GM19395 (cell line): ENCODE results near the gene LYZL2.
"Not testable (repeated sequence)": the region's sequence is repeated elsewhere in the genome, so short reads cannot be mapped to it uniquely, and the experiment has no call there.

ENCODE experiments used
- ATAC-seq: cut with Tn5 transposase; IDR thresholded peaks from one replicate; pipeline ENCODE4 v1.9.1; 2021; ENCODE audit warnings: mild to moderate bottlenecking, moderate library complexity; ENCODE audit not compliant: unreplicated experiment

LYZL2 gene

DNA sequence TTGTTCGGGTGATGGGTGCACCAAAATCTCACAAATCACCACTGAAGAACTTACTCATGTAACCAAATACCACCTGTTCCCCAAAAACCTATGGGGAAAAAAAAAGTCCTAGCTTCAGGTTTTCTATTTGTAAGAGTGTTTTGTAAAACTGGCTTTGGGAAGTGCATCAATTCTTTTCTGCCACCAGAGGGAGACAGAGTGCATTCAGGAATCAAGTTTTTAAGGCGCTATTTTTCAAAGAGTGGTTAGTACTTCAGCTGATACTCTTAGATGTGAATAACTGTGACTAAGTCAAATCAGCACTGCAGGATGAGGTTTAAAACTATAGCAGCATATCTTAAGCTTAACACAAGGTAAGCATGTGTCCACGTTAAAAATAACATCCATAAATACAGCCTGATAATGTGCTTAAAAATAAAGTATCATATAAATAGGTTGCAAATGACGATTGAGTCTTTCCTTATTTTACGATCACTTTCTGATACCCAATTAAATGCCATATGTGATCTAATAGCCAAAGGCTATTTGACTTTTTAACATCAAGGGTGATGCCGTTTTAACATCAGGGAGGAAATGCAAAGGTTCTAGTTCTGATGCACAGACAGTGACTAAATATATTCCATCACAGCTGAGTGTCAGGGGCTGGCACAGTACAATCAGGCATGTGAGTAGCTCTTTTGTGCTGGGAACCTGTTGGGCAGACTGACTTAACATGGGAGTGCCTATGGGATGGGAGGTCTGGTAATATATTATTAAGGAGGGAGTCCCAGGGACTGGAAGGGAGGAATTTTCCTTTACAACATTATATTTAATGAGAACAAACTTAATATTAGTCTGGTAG, 10.6 kb upstream of the LYZL2 start:
- ATAC-seq, result no peak

DNA sequence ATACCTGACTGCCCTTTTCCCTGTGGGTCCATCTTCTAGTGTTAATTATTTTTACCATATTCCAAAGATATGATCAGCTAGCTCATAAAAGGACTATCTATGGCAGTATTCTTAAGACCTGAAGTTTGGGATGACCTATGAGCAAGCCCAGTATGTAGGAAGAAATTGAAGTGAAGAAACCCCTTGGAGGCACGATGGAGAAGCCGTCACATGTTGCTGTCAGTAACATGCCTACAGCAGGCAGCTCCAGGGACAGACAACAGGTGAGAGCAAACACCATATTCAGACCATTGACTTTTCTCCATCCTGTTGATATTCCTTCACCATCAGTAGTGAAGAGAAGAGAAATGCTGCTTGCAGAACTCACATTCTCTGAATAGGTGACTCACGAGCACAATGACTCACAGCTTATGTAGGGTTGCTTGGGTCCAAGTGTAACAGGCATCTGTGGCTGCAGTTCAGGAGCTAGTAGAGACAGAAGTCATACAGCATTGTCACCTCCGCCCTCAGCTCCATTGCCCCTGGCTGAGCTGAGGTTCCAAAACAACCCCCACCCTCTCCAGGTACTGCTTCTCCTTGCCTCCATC, 8.4 kb upstream of the LYZL2 start:
- no peak for ATAC-seq

DNA sequence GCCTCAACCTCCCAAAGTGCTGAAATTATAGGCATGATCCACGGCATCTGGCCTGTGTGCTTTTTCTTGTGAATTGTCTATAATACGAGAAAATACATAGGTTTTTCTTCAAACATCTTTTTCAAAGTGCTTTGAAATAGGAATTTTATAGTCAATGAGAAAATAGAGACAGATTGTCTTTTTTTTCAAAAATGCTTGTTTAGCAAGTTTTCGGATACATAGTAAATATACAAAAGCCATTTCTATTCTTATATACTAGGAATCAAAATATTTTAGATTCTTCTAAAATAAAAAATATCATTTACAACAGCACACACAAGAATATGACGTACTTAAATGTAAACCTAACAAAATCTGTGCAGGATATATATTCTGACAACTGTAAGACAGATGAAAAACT, 1.6 kb upstream of the LYZL2 start:
- ATAC-seq, result no peak

DNA sequence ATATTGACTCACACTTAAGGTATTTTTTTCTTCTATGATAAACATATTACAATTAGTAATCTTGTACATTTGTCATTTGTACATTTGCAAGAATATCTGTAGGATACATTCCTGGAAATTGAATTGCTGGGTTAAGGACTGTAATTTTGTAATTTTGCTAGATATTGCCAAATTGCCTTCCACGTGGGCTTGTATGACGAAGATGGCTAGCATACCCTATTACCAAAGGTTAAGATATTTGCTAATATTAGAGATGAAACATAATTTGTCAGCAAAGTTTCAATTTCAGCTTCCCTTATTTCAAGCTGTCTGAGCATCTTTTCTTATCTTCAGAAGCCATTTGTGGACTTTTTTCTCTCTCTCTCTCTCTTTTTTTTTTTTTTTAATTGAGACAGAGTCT, 1.0 kb upstream of the LYZL2 start:
- ATAC-seq, result no peak

DNA sequence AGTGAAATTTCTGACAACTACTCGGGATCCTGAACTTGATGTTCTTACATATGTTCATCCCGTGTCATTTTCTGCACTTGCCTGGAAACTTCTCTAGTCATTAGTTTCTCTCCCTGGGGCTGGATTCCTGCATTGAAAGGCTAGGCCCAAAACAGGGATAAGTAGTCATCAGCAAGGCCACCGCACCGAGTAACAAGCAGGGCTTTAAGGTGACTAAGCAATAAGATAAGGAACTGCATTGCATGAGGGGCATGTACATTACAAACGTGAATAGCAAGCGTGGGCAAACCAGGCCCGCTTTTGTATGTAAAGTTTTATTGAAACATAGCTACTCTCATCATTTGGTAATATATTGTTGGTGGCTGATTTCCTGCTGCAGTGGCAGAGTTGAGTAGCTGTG, 977 bp downstream of the LYZL2 start:
- ATAC-seq, result not testable (repeated sequence)

DNA sequence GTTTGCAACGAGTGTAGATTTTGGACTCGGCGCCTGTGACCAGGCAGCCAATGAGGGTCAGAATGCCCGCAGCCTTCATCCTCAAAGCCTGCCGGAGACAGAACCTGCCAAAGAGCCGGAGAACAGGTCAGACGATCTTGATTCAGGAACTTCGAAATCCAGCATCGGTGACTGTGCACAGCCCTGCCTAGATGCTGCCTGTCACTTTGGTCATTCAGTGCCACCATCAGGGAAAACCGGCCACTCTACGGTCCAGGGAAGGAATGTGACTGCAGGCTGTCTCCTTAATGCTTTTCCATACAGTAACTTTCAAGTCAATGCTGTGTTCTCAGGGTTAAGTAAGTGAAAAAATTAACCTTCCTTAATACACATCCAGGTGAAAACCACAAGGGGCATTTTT, 2.7 kb downstream of the LYZL2 start:
- ATAC-seq, result not testable (repeated sequence)

DNA sequence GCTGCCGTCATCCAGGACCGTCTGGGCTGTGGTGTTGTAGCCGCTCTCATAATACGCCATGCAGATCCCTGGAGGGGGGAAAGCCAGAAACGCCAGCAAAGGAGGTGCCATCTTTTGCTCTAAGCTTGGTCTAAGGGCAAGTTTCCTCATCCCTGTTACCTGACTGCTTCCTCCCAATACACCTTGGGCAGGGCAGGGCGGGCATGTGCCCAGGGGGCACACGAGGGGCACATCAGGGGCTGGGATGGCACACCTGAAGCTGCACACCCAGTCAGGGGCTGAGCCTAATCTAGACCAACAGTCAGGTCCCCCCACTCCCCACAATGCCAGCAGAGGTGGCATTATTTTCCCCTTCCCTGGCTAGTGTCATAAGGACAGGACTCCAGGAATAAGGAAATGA, 3.4 kb downstream of the LYZL2 start:
- ATAC-seq, result not testable (repeated sequence)

DNA sequence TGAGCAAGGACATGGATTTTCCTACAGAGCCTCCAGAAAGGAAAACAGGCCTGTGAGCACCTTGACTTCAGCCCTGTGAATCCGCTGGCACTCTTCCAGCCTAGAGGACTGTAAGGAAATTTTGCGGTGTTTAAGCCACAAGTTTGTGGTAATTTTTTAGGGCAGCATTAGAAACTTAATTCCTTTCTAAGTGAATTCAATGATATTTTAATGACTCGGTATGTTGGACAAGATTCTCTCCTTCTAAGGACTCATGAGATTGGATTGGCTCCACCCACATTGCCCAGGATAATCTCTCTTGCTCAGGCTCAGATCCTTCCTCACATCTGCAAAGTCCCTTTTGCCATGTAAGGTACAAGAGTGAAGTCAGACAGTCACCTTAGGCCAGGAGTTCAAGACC, 4.5 kb downstream of the LYZL2 start:
- ATAC-seq, result no peak

DNA sequence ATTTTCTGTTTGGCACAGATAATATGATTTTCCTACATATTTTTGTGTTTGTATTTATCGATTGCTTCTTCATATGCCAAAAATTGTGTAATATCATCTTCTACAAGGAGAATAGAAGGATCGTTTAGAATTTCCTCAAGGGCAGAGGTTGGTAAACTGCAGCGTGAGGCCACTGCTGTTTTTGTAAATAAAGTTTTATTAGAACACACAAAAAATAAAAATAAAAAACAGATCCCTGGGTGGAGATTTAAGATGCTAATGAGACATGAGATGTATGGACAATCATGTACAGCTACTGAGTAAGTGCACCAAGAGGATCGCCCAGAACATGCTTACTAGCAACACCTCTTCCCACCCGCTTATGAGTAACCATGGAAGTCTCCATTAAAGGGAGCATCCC, 9.6 kb downstream of the LYZL2 start:
- no peak for ATAC-seq

DNA sequence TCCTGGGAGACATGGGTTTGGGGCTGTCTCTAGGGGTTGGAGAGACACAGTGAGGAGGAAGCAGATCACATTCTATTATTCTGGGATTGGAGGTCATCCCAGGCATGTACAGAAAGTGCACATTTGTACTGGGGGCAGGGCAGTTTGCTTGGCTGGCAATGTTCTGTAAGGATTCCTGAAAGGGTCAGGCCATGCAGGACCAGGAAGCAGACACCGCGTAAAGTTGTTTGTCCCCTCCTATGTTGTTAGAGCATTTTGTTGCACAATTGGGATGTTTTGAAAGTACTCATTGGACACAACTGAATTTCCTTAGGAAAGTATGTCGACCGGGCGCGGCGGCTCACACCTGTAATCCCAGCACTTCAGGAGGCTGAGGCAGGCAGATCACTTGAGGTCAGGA, 12.5 kb downstream of the LYZL2 start:
- no peak for ATAC-seq

DNA sequence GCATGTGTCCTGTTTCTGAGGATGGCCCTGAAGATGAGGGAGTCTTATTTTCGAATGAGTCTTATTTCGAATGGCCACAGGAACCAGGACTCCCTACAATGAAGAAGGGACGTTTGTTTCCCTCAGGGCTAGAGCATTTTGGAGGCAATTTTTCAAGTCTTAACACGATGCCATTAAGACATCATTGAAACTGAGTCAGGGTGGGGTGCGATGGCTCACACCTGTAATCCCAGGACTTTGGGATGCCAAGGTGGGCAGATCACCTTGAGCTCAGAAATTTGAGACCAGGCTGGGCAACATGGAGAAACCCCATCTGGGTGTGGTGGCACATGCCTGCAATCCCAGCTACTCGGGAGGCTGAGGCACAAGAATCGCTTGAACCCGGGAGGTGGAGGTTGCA, 18.5 kb downstream of the LYZL2 start:
- not testable (repeated sequence) for ATAC-seq

DNA sequence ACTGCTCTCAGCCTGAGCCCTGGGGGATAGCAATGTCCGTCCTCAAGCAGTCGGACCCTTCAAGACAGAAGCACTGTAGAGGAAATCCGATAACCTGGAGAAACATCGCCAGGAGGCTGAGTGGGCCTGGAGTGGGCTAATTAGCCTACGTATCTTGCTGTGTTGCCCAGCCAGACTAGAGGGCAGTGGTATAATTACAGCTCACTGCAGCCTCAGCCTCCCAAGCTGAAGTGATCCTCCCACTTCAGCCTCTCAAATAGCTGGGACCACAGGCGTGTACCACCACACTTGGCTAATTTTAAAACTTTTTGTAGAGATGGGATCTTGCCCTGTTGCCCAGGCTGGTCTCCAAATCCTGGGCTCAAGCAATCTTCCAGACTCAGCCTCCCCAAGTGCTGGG, 21.7 kb downstream of the LYZL2 start:
- no peak for ATAC-seq

DNA sequence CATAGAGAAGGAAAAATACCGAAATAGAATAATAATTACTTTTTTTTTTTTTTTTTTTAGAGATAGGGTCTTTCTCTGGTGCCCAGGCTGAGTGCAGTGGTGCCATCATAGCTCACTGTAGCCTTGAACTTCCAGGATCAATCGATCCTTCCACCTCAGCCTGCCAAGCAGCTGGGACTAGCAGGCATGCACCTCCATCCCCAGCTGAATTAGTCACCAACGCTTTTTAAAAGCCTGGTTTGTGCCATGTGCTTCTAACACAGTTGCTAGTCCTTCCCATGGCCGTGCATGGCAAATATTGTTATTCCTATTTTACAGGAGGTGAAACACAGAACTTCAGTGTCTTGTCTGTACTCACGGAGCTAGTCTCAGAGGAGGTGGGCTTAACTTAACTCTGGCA, 23.2 kb downstream of the LYZL2 start:
- no peak for ATAC-seq

DNA sequence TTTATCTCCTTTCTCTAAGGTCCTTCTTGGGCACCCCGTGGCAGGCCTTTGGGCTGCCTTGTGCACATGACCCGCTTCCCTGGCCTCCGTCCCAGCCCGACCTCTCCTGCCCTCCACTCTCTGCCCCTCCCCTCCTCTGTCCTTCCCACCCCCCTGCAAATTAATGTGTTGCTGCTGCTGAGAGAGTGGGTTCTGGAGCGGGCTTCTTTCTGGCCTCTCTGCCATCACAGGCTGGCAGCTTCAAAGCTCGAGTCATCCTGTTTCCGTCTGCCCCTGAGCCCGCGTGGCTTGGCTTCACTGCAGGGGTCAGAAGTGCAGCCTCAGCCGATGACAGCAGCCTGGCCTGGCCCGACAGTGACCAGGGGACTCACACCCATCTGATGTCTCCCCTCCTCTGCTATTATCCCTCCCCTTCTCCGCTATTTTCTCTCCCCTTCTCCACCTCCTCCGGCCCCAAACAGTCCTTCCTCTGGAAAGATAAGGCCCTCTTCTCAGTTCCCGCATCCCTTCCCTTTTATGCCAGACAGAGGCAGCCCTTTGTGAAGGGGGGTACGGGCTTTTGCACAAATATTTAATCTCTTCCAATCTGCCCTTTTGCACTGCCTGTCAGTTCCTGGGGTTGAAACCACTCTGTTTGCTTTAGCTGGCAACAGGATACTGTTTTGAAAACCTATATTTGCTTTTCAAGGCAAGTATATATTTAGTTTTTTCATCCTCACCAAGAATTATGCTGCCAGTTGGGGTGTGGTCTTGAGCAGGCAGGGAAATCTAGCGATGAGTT, 24.0 kb downstream of the LYZL2 start:
- ATAC-seq, result not testable (repeated sequence)

DNA sequence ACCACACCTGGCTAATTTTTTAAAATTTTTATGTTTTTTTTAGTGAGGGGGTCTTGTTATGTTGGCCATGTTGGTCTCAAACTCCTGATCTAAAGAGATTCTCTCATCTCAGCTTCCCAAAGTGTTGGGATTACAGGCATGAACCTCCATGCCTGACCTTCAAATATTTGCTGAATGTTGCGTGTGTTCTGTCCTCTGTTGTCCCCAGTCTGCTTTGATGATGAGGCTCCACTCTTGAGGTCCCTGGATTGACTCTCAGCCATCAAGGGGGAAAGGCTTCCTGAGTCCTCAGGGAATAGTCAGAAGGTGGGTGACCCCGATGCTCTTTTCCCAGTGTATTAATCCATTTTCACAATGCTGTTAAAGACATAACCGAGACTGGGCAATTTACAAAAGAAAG, 26.0 kb downstream of the LYZL2 start:
- ATAC-seq, result no peak

DNA sequence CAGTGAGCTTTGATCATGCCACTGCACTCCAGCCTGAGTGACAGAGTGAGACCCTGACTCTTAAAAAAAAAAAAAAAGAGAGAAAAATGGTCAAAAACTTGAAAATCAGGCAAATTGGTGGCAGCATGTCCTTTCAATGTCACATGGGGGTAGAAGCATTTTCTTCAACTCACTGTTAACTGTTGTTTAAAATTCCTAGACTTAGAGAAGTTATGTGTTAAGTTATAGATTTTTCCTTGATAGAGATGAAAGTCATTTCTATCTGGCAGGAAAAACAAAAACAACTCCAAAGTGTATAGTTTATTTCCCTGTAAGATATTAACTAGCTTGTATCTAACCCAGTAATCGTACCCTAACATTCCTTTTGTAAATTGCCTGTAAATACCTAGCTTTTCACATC, 26.8 kb downstream of the LYZL2 start:
- no peak for ATAC-seq

DNA sequence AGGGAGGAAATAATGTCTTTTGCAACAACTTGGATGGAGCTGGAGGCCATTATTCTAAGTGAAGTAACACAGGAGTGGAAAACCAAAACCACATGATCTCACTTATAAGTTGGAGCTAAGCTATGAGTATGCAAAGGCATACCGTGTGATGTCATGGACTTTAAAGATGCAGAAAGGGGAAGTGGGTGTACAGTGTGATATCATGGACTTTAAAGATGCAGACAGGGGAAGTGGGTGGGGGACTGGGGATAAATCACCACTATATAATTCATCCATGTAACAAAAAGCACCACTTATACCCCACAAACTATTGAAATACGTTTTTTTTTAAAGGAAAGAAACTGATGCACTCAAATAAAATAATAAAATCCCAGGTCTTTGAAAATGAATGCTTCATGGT, 29.5 kb downstream of the LYZL2 start:
- ATAC-seq, result no peak

DNA sequence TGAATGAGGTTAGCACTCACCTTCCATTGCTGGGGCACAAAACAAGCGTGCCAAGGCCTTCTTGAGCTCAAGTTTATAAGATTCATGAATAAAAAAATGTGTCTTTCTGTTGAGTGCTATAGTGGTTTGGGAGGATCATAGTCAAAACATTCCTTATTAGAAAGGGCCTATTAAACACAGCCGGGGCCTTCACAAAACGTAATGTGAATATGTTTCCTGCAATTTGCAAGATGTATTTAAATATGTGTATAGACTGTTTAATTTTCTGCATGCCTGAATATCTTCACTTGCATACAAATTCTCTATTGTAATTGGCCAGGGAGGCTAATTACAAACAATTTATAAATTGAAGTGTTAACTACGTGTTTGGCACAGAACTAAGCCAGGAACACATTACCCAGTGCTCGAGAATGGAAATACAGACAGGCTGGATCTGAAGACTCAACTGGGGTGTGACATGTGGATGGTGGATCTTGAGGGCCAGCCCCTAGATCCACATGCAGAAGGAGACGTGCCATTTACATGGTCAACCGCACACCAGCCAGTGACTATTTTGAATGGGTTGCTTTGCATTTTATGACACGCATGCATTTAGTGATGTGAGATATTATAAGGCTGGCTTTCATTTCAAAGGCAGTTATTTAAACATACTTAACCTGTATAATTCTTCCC, 31.3 kb downstream of the LYZL2 start:
- ATAC-seq, result no peak

DNA sequence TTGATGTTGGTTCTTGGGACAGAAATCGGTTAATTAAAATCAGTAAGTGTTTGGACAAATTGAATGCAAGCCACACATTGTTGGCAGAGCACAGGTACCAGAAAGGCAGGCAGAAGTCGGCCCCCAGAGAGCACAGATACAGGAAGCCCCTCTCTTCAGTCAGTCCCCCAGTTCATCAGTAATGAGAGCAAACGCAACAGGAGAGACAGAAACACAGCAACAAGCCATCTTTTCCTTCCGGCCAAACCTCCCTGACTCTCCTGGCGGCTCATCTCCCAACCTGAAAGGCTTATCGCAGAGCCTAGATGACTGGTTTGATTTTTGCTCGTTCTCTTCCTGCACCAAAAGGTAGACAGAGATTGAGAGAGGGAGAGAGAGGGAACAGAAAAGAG, 32.1 kb downstream of the LYZL2 start:
- not testable (repeated sequence) for ATAC-seq

DNA sequence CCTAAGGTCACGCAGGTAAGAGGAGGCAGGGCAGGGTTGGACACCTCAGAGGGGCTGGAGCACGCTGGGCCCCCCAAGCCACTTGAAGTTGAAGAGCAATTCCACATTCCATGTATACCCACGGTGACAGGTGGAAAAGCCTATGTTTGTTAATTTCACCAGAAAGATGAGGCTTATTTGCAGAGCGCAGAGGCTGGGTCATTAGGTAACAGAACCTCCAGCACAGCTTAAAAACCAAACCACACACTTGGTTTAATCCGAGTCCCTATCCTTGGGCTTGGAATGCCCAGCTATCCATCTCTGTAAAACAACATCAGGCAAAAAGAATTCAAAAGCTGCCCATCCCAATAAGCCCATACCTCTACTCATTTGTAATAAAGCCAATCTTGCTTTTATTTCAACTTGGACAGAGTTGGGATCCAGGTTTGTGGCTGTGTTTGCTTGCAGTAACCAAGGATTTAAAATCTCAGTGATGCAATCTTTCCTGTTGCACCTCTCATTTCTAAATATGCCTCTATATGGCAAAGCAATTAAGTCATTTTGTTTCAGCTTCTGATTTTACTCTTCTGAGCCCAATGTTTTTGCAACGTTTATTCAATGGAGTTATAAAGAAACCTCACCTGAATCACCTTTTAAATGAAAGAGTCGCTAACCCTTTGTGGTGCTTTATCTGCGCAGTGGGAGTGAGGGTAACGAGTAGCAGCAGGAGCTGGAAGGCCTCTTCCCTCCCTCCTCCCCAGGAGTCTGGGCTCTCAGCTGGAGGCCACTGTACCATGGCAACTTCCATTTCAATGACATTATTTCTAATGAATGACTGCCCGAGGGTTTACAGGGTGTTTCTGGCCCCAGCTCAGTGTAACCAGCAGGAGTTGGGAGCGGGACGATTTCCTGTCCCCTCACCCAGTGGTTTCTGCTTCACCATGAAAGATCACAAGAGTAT, 32.8 kb downstream of the LYZL2 start:
- ATAC-seq, result not testable (repeated sequence)
